Measurements from ENCODE around the gene APOBEC2. TPM values are rescaled to one million over a fixed set of nuclear protein-coding genes. Genes with fewer than 3 reads are reported as not detected.

APOBEC2 gene
- total and polyA plus RNA-seq, 2 donors (not counting 1 experiment from before 2014, with no cell fraction given) = not detected

DNA sequence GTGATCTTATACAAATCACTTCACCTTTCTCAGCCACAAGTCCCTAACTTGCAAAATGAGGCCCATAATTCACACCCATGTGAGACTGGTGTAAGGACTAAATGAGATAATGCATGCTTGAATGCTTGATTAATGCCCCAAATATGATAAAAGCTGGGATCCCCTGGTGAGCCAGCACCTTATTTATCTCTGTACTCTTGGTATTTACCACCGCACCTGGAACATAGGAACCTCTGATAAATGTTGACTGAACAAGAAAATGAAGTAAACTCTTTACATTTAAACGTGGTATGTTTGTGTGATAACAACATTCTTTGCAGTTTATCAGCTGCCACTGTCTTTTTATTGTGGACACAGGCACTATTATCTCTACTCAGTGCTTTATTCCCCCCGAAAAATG, 2.5 kb upstream of the APOBEC2 start:
- Mint-ChIP-seq H3K9me3 (ENCODE audit: insufficient read depth) (no peaks in the 10 kb centered on the region), H3K4me3 (no peak overlapping the region), H3K4me1 (peaks cover 21% of the 10 kb centered on the region), H3K27ac (no peak overlapping the region), H3K27me3 (no peaks in the 10 kb centered on the region)
- H3K27ac ChIP-seq (ENCODE audit: low read length in 2 of 2) = no peak overlapping the region
- no peak for ATAC-seq (ENCODE audit: low read depth)
- H3K4me2 ChIP-seq (replicated peaks; ENCODE audit: low read depth, low read length, poor library complexity, severe bottlenecking) = no peak overlapping the region
- no peak for DNase-seq
- H3K4me1 ChIP-seq (ENCODE audit: control insufficient read depth in 2 of 2, insufficient read depth in 2 of 2, low read length in 2 of 2) = peaks cover 16 to 20% of the 10 kb centered on the region in 2 donors
- 100% methylated on average over 1 of the region's 3 CpGs for WGBS (ENCODE audit: insufficient coverage)
- ChIA-PET CTCF (no interaction called here), POLR2A (no interaction called here)
- H3K36me3 ChIP-seq (replicated peaks in 1 of 2; ENCODE audit: control extremely low read depth in 1 of 2, control insufficient read depth in 1 of 2, extremely low read depth in 1 of 2, insufficient read depth in 2 of 2, low read length in 1 of 2) = peaks cover 0 to 2% of the 10 kb centered on the region in 2 experiments
- TF ChIP-seq, protein P1, sequence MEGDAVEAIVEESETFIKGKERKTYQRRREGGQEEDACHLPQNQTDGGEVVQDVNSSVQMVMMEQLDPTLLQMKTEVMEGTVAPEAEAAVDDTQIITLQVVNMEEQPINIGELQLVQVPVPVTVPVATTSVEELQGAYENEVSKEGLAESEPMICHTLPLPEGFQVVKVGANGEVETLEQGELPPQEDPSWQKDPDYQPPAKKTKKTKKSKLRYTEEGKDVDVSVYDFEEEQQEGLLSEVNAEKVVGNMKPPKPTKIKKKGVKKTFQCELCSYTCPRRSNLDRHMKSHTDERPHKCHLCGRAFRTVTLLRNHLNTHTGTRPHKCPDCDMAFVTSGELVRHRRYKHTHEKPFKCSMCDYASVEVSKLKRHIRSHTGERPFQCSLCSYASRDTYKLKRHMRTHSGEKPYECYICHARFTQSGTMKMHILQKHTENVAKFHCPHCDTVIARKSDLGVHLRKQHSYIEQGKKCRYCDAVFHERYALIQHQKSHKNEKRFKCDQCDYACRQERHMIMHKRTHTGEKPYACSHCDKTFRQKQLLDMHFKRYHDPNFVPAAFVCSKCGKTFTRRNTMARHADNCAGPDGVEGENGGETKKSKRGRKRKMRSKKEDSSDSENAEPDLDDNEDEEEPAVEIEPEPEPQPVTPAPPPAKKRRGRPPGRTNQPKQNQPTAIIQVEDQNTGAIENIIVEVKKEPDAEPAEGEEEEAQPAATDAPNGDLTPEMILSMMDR (IDR thresholded peaks at IDR 0.05) = no peak
- TF ChIP-seq EZH2 (IDR thresholded peaks at IDR 0.05; ENCODE audit: borderline replicate concordance, insufficient read depth, low read depth, low read length, poor library complexity, severe bottlenecking) = no peak
- no peak overlapping the region for H2AFZ ChIP-seq (ENCODE audit: insufficient read depth, low read depth, low read length, poor library complexity, severe bottlenecking)
- no peaks in the 10 kb centered on the region for H3K27me3 ChIP-seq (replicated peaks in 1 of 4; ENCODE audit: control extremely low read depth in 1 of 4, control insufficient read depth in 3 of 4, insufficient read depth in 4 of 4, low read length in 3 of 4)
- H3K79me2 ChIP-seq (ENCODE audit: control insufficient read depth, insufficient read depth, low read length) = no peaks in the 10 kb centered on the region
- no peaks in the 10 kb centered on the region for H3K9me3 ChIP-seq (ENCODE audit: control extremely low read depth in 1 of 3, control insufficient read depth in 2 of 3, insufficient read depth in 1 of 3, low read length in 2 of 3)
- no peak overlapping the region for H3K9ac ChIP-seq (ENCODE audit: low read length)
- intact Hi-C loops (cut with micrococcal nuclease) = no loop called here
- no peaks in the 10 kb centered on the region for H4K20me1 ChIP-seq (ENCODE audit: control insufficient read depth, insufficient read depth, low read length, poor library complexity, severe bottlenecking)
- H3K4me3 ChIP-seq (ENCODE audit: control extremely low read depth in 1 of 5, extremely low read depth in 1 of 5, insufficient read depth in 1 of 5, low read depth in 2 of 5, low read length in 4 of 5) = no peak overlapping the region

DNA sequence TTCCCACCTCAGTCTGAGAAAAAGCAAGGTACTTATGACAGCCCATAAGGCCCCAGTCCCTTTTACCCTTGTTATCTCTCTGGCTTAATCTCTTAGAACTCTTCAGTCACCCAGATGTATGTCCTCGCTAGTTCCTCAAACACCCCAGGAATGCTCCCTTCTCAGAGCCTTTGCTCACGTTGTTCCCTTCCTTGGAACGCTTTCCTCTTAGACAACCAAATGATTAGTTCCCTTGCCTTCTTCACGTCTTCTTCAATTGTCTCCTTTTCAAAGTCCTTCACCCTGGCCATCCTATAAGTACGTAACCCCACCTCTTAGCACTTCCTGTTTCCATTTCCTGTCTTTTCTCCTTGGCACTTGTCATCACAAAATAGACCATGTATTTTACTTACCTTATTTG, 1.1 kb upstream of the APOBEC2 start:
- WGBS (ENCODE audit: insufficient coverage) = 53% methylated on average over 5 of the region's 5 CpGs
- Histone ChIP-seq H3K36me3 (replicated peaks in 1 of 2; ENCODE audit: control extremely low read depth in 1 of 2, control insufficient read depth in 1 of 2, extremely low read depth in 1 of 2, insufficient read depth in 2 of 2, low read length in 1 of 2) (peaks cover 0 to 6% of the 10 kb centered on the region in 2 experiments), H3K9ac (ENCODE audit: low read length) (peak overlapping the region; percentile 27), H3K27me3 (replicated peaks in 1 of 4; ENCODE audit: control extremely low read depth in 1 of 4, control insufficient read depth in 3 of 4, insufficient read depth in 4 of 4, low read length in 3 of 4) (no peaks in the 10 kb centered on the region), H3K9me3 (ENCODE audit: control extremely low read depth in 1 of 3, control insufficient read depth in 2 of 3, insufficient read depth in 1 of 3, low read length in 2 of 3) (no peaks in the 10 kb centered on the region), H4K20me1 (ENCODE audit: control insufficient read depth, insufficient read depth, low read length, poor library complexity, severe bottlenecking) (no peaks in the 10 kb centered on the region), H3K27ac (ENCODE audit: low read length in 2 of 2) (peak overlapping the region; percentile 35 to 67), H3K4me1 (ENCODE audit: control insufficient read depth in 2 of 2, insufficient read depth in 2 of 2, low read length in 2 of 2) (peaks cover 16 to 20% of the 10 kb centered on the region in 2 donors), H3K79me2 (ENCODE audit: control insufficient read depth, insufficient read depth, low read length) (no peaks in the 10 kb centered on the region), H2AFZ (ENCODE audit: insufficient read depth, low read depth, low read length, poor library complexity, severe bottlenecking) (peak overlapping the region; percentile 60), H3K4me3 (ENCODE audit: control extremely low read depth in 1 of 5, extremely low read depth in 1 of 5, insufficient read depth in 1 of 5, low read depth in 2 of 5, low read length in 4 of 5) (peak overlapping the region in 1 of 5 experiments; percentile 1), H3K4me2 (replicated peaks; ENCODE audit: low read depth, low read length, poor library complexity, severe bottlenecking) (peak overlapping the region; percentile 60)
- ChIA-PET POLR2A (no interaction called here), CTCF (interaction anchor here (2.2 kb wide), 1 partner anchor 12 kb away, joined by 8 read pairs; the partner anchor contains the start of gene UNC5CL)
- peak; percentile 81 for ATAC-seq (ENCODE audit: low read depth)
- intact Hi-C loops (cut with micrococcal nuclease) = no loop called here
- Mint-ChIP-seq H3K4me3 (peak overlapping the region; percentile 24), H3K9me3 (ENCODE audit: insufficient read depth) (no peaks in the 10 kb centered on the region), H3K27me3 (no peaks in the 10 kb centered on the region), H3K4me1 (peaks cover 21% of the 10 kb centered on the region), H3K27ac (peak overlapping the region; percentile 68)
- DNase-seq = peak; percentile 57
- TF ChIP-seq, protein P1 (IDR thresholded peaks at IDR 0.05) = no peak
- no peak for TF ChIP-seq EZH2 (IDR thresholded peaks at IDR 0.05; ENCODE audit: borderline replicate concordance, insufficient read depth, low read depth, low read length, poor library complexity, severe bottlenecking)
